ENCODE results near the gene LRP1B.

DNA sequence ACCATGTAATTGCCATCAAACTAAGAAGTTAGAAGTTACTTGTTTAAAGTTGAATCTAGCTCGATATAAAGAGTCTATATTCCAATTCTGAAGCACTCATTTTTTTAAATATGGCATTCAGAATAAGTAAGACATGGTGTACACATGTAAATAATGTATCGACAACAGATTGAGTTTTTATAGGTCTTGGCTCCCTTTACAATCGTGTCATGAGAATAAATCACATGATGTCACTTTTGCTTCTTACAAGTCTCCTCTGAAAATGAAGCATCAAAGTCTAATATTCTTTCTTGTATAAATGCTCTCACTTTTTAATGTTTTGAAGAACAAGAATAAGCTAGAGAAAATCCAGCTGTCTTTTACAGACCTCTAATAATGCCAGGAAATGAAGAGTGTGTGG lies 33.1 kb downstream of the LRP1B start:
- no peak for TF ChIP-seq CTCF (IDR thresholded peaks at IDR 0.05)
- TF ChIP-seq ZFX (IDR thresholded peaks at IDR 0.05; ENCODE audit: borderline replicate concordance), result no peak
